Breast epithelium (tissue), 3 donors: ENCODE measurements around the gene SPNS2.

Experiments used
- CTCF ChIP-seq, 3 donors: fragments of 450-650 bp; IDR thresholded peaks; one replicate each; pipeline ENCODE4 v1.5.1; 2016 to 2017; ENCODE audit warnings: antibody characterized with exemption in 3 of 3, mild to moderate bottlenecking in 3 of 3, moderate library complexity in 3 of 3
- POLR2A ChIP-seq: fragments of 450-650 bp; IDR thresholded peaks from one replicate; pipeline ENCODE4 v1.6.1; 2016; ENCODE audit warnings: antibody characterized with exemption, mild to moderate bottlenecking, moderate library complexity

GRCh38 chr17:4577386-4577993 lies 78.8 kb downstream of the SPNS2 start:
- TF ChIP-seq CTCF (IDR thresholded peaks at IDR 0.05), result no peak
- no peak for TF ChIP-seq POLR2A
